GM19455 (cell line): ENCODE data around the gene CLPTM1L.
"Not testable (repeated sequence)": the region's sequence is repeated elsewhere in the genome, so short reads cannot be mapped to it uniquely, and the experiment has no call there.

ENCODE experiments used
- ATAC-seq: cut with Tn5 transposase; IDR thresholded peaks from one replicate; pipeline ENCODE4 v1.9.1; 2021; ENCODE audit not compliant: unreplicated experiment

The CLPTM1L gene

GRCh38 chr5:1360861-1361260 lies 16.0 kb upstream of the CLPTM1L start:
- no peak for ATAC-seq

DNA sequence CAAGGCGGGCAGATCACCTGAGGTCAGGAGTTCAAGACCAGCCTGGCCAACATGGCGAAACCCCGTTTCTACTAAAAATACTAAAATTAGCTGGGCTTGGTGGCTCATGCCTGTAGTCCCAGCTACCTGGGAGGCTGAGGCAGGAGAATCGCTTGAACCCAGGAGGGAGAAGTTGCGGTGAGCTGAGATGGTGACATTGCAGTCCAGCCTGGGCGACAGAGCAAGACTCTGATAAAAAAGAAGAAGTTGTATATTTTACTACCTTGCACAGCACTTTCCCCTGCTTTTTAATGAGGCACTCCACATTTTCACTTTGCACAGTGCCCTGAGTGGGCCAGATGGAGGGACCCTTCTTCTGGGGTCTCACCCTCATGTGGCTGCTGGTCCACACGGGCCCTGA lies 15.5 kb upstream of the CLPTM1L start:
- ATAC-seq: not testable (repeated sequence)

DNA sequence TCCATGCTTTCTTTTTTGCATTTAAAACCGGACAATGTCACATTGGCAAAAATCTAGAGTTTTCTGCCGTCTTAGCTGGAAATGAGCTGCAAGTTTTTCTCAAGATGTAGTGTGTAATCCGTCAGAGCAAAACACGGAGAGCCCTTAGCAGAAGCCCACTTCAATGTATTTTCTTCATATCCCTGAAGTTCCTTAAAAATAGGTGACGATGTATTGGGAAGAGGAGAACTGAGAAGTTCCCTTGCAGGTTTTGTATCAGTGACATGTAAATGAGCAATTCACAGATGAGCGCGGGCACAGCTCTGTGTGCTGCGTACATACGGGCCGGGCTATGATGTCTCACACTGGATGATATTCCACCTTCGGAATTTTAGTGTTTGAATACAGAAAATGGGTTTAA lies 14.8 kb upstream of the CLPTM1L start:
- no peak for ATAC-seq

- no peak for ATAC-seq
These were observed 14.2 kb upstream of the CLPTM1L start for GRCh38 chr5:1359031-1359645.

- ATAC-seq: no peak
These were observed 13.8 kb upstream of the CLPTM1L start for GRCh38 chr5:1358726-1359025.

- no peak for ATAC-seq
These were observed 13.2 kb upstream of the CLPTM1L start for GRCh38 chr5:1357946-1358725.

GRCh38 chr5:1356873-1357787 lies 12.2 kb upstream of the CLPTM1L start:
- no peak for ATAC-seq

DNA sequence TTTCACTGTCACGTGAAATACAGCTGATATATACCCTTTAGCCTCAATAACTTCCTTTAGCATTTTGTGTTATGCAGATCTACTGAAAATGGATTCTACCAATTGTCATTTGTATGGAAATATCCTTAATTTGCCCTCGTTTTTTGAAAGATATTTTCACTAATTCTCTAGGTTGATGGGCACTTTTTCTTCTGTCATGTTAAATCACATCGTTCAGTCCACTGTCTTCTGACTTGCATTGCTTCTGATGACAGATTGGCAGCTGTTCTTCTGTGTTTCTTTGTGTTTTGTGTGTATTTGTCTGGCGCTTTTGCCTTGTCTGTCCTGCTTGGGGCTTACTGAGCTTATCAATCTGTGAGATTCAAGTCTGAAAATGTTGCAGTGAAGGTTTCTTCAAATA lies 9.7 kb upstream of the CLPTM1L start:
- ATAC-seq: no peak

GRCh38 chr5:1352231-1353219 lies 7.6 kb upstream of the CLPTM1L start:
- no peak for ATAC-seq

GRCh38 chr5:1351156-1351555 lies 6.3 kb upstream of the CLPTM1L start:
- no peak for ATAC-seq

DNA sequence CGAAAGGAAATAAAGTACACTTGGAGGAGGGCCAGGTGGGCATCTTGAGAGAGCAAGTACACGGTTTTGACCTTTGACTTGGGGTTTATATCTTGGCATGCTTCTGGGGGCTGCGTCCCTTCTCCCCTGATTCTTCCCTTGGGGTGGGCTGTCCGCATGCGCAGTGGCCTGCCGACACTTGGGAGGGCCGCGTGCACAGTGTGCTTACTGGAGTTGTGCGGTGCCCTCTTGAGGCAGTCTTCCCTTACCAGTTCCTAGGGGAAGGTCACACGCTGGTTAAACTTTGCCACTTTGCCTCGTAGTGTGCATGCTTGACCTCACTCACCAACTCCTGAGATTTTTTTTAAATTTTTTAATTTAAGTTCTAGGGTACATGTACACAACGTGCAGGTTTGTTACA lies 4.3 kb upstream of the CLPTM1L start:
- ATAC-seq: no peak

DNA sequence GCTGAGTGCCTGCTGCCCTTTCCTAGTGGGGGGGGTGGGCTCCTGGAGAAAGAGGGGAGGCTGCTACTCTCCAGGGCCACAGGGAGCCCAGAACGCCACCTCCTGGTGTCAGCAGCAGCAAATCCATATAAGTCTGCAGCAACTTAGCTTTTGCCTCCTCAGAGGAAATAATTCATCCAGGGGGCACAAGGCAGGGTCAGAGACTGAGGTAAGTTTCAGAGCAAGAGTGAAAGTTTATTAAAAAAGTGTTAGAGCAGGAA lies 4.0 kb upstream of the CLPTM1L start:
- no peak for ATAC-seq

- no peak for ATAC-seq
These were observed 2.7 kb upstream of the CLPTM1L start for GRCh38 chr5:1347571-1347970.

- ATAC-seq: no peak
These were observed 1.9 kb upstream of the CLPTM1L start for GRCh38 chr5:1346627-1347440.

- ATAC-seq: no peak
These were observed 1.2 kb upstream of the CLPTM1L start for GRCh38 chr5:1345876-1346626.

GRCh38 chr5:1343931-1344901 lies 683 bp downstream of the CLPTM1L start:
- ATAC-seq: peak; percentile 18

- ATAC-seq: no peak
These were observed 1.6 kb downstream of the CLPTM1L start for GRCh38 chr5:1343315-1343751.

DNA sequence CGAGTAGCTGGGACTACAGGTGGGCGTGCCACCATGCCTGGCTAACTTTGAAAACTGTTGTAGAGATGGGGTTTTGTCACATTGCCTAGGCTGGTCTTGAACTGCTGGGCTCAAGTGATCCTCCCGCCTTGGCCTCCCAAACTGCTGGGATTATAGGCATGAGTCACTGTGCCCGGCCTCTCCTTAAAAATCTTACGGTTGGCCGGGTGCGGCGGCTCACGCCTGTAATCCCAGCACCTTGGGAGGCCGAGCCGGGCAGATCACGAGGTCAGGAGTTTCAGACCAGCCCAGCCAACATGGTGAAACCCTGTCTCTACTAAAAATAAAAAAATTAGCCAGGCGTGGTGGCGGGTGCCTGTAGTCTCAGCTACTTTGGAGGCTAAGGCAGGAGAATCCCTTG lies 2.2 kb downstream of the CLPTM1L start:
- not testable (repeated sequence) for ATAC-seq
